NCI-H2227 (cell line): Measurements from ENCODE around the gene GSE1.
A peak's percentile ranks its signal among the peaks of the same experiment; 100 is the strongest.

Experiments used
- DNase-seq: peaks from one replicate; lab custom pipeline; 2025; ENCODE audit not compliant: unreplicated experiment; lab: John Stamatoyannopoulos, UW

GSE1 gene

GRCh38 chr16:85605051-85605911, 7.8 kb upstream of the GSE1 start:
- DNase-seq: no peak

DNA sequence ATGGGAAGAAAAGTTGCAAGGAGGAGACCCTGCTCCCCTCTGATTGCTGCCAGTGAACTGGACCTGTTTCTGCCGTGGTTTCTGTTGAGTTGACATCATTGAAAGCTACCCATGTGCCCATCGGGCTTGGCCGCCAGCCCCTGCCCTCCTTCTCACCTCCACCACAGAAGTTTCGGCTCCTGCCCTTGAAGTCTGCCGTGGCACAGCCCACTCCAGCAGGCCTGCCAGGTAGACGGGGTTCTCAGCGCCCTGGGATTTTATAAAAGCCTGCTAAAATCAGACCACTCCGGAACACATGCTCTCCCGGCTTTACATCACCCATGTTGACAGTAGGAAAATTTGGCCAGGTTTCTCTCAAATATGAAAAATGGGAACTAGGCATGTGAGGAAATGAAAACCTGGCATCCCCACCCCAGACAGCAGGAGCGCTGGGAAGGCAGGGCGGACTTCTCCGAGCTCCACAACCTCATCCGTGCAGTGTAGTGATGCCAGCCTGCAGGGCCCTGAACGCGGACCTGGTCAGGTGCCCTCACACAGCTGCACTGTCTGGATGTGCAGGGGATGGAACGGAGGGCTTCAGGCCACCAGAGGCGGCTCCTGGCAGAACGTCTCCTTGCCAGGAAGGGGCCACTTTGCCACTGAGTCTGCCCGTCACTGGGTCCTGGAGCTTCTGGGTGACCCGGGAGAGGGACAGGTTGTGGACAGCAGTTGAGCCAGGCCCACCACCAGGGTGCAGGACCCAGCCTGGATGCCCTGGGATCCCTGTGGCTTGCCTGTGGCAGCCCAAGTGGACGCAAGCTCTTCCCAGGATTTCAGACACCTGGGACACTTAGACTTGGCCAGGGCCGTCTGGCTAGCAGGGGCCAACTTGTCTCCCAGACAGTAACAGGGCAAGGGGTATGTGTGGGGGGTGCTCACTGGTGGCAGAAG, 6.9 kb upstream of the GSE1 start:
- no peak for DNase-seq

GRCh38 chr16:85606904-85607303, 6.2 kb upstream of the GSE1 start:
- no peak for DNase-seq

DNA sequence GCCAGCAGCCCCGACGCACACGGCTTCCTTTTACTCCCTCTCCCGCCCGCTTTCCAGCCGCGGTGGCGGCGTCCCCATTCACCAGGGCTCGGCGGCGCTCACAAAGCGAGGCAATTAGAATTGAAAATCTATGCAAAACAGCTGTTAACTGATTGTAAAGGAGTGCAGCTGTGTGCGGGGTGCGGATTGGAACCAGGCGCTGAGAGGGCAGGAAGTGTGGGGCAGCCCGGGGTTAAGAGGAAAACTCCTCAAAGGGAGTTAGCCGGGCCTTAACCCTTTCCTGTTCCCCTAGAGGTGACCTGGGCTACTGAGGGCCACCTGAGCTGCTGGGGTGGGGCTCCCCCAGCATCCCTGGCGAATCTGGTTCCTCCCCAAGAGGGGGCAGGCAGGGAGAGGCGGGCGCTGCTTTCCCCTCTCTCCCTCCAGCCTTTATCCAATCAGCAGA, 5.8 kb upstream of the GSE1 start:
- DNase-seq: no peak

DNA sequence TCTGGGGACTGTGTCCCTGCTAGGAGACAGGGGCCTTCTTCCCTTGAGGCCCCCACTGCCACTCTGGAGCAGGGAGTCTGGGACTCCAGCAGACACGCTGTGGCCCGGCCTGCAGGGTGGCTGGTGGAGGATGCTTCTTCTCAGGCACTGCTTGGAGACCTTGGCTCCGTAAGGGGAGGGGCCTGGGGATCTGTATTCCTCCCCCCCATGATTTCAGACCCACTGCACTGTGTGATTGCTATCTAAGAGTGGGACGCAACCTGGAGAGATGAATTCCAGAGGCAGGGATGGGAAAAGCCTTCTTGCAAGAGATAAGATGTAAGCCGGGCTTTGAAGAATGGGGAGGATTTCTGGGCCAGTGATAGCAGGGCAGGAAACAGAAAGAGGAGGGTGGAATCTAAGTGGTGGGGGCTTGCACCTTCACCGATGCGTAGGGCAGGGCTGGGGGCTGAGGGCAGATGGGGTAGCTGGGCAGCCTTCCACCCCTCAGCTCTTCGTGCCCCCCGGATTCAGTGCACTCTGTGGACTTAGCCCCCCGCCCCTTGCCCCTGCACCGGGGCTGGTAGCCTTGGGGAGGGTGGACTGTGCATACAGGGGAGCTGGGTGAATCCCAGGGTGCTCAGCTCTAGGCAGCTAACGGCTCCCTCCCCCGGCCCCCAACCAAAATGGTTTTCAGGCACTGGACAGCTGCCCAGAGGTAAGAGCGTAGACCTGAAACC, 5.2 kb upstream of the GSE1 start:
- DNase-seq: no peak

GRCh38 chr16:85608515-85608885, 4.6 kb upstream of the GSE1 start:
- no peak for DNase-seq

GRCh38 chr16:85608887-85609286, 4.2 kb upstream of the GSE1 start:
- no peak for DNase-seq

GRCh38 chr16:85609539-85609938, 3.6 kb upstream of the GSE1 start:
- no peak for DNase-seq

- no peak for DNase-seq
Observed at GRCh38 chr16:85610059-85610445, 3.1 kb upstream of the GSE1 start.

GRCh38 chr16:85610446-85611193, 2.5 kb upstream of the GSE1 start:
- DNase-seq: peak; percentile 87

- DNase-seq: no peak
Observed at GRCh38 chr16:85611194-85611443, 2.0 kb upstream of the GSE1 start.

GRCh38 chr16:85611444-85612190, 1.5 kb upstream of the GSE1 start:
- peak; percentile 83 for DNase-seq

DNA sequence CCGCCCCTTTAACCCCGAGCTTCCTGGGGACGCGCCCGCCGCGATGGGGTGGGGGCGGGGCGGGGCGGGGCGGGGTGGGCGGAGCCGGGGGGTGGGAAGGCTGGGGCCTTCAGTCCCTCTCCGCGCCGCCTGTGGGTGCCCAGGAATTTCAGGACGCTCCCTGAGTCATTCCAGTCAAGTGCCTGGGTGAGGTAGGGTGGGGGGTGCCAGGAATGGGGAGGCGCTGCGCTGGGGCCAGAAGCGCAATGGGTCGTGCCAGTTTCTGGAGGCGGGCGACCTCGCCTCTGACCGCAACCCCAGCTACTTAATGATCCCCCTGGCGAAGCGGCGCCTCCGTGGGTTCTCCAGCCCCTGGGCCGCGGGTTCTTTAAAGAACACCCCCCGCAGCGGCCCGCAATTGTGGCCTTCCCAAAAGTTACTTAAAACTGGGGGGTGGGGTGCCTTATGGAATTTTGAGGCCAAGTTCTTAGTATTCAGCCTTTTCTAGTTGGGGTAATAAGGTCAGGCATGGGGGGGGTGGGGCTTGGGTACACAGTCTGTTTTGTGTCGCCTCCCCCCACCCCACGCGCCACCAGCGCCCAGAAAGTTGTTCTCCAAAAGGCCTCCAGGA, 826 bp upstream of the GSE1 start:
- peak; percentile 26 for DNase-seq

- DNase-seq: peak; percentile 86
Observed at GRCh38 chr16:85613604-85614337, 649 bp downstream of the GSE1 start.

DNA sequence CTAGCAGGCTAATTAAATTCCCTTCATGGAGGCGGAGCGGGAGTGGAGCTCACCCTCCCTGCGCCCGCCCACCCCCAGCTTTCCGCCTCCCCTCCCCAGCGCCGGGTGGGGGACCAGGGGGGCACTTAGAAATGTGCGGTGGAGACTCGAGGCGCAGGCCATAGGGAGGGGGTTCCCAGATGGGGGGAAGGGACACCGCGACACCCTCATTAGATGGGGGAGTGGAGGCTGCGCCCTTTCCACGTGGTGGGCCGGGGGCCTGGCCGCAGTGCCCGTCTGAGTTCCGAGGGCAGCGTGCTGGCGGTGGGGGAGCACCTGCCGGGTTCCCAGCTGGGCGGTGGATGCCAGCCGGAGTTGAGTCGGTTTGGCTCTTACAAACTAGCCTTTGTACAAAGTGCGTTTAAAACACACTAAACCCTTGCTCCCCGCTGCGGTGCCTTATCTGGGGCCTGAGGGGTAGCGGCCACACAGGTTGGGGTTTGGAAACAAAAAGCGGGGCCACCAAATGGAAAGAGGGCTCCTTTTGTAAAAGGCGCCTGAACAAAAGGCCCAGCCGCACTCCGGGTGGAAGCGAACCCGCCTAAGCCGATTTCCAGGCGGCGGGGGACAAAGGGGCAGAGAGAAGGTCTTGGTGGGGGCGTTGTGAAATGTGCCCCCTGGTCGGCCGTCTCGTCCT, 1.4 kb downstream of the GSE1 start:
- peak; percentile 60 for DNase-seq

GRCh38 chr16:85615014-85615851, 2.1 kb downstream of the GSE1 start:
- DNase-seq: peak; percentile 48

- DNase-seq: peak; percentile 80
Observed at GRCh38 chr16:85615852-85616606, 2.9 kb downstream of the GSE1 start.
